ENCODE data around the gene KCNQ5.

The KCNQ5 gene

GRCh38 chr6:72931325-72931887 lies 309.5 kb downstream of the KCNQ5 start:
- H2AFZ ChIP-seq (ENCODE audit: low read depth) = no peak overlapping the region
- H3K36me3 ChIP-seq (ENCODE audit: insufficient read depth) = no peaks in the 10 kb centered on the region
- H3K27ac ChIP-seq = no peak overlapping the region
- H3K9ac ChIP-seq = no peak overlapping the region
- TF ChIP-seq, protein P1, sequence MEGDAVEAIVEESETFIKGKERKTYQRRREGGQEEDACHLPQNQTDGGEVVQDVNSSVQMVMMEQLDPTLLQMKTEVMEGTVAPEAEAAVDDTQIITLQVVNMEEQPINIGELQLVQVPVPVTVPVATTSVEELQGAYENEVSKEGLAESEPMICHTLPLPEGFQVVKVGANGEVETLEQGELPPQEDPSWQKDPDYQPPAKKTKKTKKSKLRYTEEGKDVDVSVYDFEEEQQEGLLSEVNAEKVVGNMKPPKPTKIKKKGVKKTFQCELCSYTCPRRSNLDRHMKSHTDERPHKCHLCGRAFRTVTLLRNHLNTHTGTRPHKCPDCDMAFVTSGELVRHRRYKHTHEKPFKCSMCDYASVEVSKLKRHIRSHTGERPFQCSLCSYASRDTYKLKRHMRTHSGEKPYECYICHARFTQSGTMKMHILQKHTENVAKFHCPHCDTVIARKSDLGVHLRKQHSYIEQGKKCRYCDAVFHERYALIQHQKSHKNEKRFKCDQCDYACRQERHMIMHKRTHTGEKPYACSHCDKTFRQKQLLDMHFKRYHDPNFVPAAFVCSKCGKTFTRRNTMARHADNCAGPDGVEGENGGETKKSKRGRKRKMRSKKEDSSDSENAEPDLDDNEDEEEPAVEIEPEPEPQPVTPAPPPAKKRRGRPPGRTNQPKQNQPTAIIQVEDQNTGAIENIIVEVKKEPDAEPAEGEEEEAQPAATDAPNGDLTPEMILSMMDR (conservative IDR thresholded peaks at IDR 0.05; ENCODE audit: low read depth, low read length) = no peak
- no peaks in the 10 kb centered on the region for H3K4me1 ChIP-seq (ENCODE audit: low read depth, poor library complexity, severe bottlenecking)
- H3K4me3 ChIP-seq (IDR thresholded peaks at IDR 0.05; ENCODE audit: insufficient read depth, low read depth, low read length) = no peak overlapping the region
- no peaks in the 10 kb centered on the region for H3K79me2 ChIP-seq (ENCODE audit: insufficient read depth, low read depth)
- no peaks in the 10 kb centered on the region for H4K20me1 ChIP-seq (ENCODE audit: insufficient read depth)
- H3K4me2 ChIP-seq = no peak overlapping the region
- no peaks in the 10 kb centered on the region for H3K27me3 ChIP-seq (ENCODE audit: insufficient read depth, low read depth)

DNA sequence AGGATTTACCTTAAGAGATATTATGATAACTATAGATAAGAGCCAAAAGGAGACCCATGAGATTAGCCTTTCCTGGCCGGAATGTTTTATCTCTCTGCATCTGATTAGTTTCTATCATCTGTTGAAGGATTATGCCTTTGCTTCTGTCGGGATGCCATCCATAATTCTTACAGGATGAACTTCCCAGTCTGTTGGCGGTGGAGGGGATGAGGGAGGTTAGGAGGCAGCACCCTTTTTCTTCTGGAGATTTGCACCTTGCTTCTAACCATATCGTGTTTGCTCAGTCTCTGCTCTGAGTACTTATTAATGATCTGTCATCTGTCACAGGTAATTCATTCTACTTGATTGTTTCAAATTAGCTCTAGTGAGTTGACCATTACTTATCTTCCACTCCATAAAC lies 311.4 kb downstream of the KCNQ5 start:
- no peaks in the 10 kb centered on the region for H3K36me3 ChIP-seq (ENCODE audit: insufficient read depth)
- H4K20me1 ChIP-seq (ENCODE audit: insufficient read depth) = no peaks in the 10 kb centered on the region
- TF ChIP-seq, protein P1 (conservative IDR thresholded peaks at IDR 0.05; ENCODE audit: low read depth, low read length) = no peak
- H3K79me2 ChIP-seq (ENCODE audit: insufficient read depth, low read depth) = no peaks in the 10 kb centered on the region
- H2AFZ ChIP-seq (ENCODE audit: low read depth) = no peak overlapping the region
- H3K9ac ChIP-seq = no peak overlapping the region
- H3K4me1 ChIP-seq (ENCODE audit: low read depth, poor library complexity, severe bottlenecking) = no peaks in the 10 kb centered on the region
- H3K4me3 ChIP-seq (IDR thresholded peaks at IDR 0.05; ENCODE audit: insufficient read depth, low read depth, low read length) = no peak overlapping the region
- H3K27me3 ChIP-seq (ENCODE audit: insufficient read depth, low read depth) = no peaks in the 10 kb centered on the region
- H3K4me2 ChIP-seq = no peak overlapping the region
- no peak overlapping the region for H3K27ac ChIP-seq

DNA sequence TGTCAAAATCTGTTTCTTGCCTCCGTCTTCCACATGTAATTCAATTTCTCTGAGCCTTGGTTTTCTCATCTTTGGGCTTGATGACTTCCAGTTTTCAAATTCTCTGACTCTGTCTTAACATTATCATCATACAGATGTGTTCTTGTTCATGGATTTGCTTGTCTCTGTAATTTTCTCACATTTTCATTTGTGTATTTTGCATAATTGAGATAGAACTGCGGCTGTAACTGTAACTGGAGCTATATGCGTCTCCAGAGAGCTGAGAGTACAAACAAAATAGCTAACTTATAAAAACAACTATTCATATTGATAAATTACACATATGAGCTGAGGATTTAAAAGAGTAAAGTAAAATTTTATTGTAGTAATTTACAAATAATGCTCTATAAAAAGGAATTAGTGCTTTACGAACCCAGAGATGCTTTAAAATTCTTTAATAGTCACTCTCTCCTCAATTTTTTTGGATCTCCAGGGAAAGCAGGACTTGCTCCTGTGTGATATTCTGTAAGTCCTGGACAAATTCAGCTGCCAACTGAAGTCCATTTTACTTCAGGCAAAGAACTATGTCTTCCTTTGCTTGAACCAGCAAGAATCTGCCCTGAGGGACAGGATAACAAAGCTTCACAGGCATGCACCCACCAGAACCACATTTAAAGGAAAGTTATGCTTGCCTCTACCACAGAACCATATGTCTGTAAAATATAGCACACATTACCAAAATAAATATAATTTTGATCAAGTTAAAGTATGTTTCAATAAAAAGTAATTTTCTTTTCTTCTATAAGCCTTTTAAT lies 315.1 kb downstream of the KCNQ5 start:
- H4K20me1 ChIP-seq (ENCODE audit: insufficient read depth) = no peaks in the 10 kb centered on the region
- H3K4me2 ChIP-seq = no peak overlapping the region
- H3K4me3 ChIP-seq (IDR thresholded peaks at IDR 0.05; ENCODE audit: insufficient read depth, low read depth, low read length) = no peak overlapping the region
- H2AFZ ChIP-seq (ENCODE audit: low read depth) = no peak overlapping the region
- H3K9ac ChIP-seq = no peak overlapping the region
- no peaks in the 10 kb centered on the region for H3K36me3 ChIP-seq (ENCODE audit: insufficient read depth)
- no peaks in the 10 kb centered on the region for H3K4me1 ChIP-seq (ENCODE audit: low read depth, poor library complexity, severe bottlenecking)
- H3K27ac ChIP-seq = no peak overlapping the region
- no peaks in the 10 kb centered on the region for H3K79me2 ChIP-seq (ENCODE audit: insufficient read depth, low read depth)
- H3K27me3 ChIP-seq (ENCODE audit: insufficient read depth, low read depth) = no peaks in the 10 kb centered on the region
- TF ChIP-seq, protein P1 (conservative IDR thresholded peaks at IDR 0.05; ENCODE audit: low read depth, low read length) = no peak

DNA sequence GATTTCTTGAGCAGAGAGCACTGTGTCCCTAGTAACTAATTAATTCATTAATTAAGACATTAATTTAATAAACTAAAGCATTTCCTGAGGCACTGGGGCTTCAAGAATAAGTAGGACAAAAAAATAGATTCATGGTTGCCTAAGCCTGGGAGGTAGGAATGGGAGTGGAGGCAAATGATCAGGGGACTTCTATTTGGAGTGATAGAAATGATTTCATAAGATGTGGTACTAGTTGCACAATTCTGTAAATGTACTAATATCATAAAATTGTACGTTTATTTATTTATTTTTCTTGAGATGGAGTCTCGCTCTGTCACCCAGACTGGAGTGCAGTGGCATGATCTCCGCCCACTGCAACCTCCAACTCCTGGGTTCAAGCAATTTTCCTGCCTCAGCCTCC lies 316.2 kb downstream of the KCNQ5 start:
- no peak overlapping the region for H3K27ac ChIP-seq
- H3K36me3 ChIP-seq (ENCODE audit: insufficient read depth) = no peaks in the 10 kb centered on the region
- TF ChIP-seq, protein P1 (conservative IDR thresholded peaks at IDR 0.05; ENCODE audit: low read depth, low read length) = no peak
- H3K4me3 ChIP-seq (IDR thresholded peaks at IDR 0.05; ENCODE audit: insufficient read depth, low read depth, low read length) = no peak overlapping the region
- H3K9ac ChIP-seq = no peak overlapping the region
- no peaks in the 10 kb centered on the region for H3K27me3 ChIP-seq (ENCODE audit: insufficient read depth, low read depth)
- H3K79me2 ChIP-seq (ENCODE audit: insufficient read depth, low read depth) = no peaks in the 10 kb centered on the region
- H4K20me1 ChIP-seq (ENCODE audit: insufficient read depth) = no peaks in the 10 kb centered on the region
- no peak overlapping the region for H3K4me2 ChIP-seq
- H3K4me1 ChIP-seq (ENCODE audit: low read depth, poor library complexity, severe bottlenecking) = no peaks in the 10 kb centered on the region
- no peak overlapping the region for H2AFZ ChIP-seq (ENCODE audit: low read depth)
